Measurements from ENCODE around the gene TTI1.

TTI1 gene

GRCh38 chr20:37991908-37992307 is 41.3 kb downstream of the TTI1 start:
- DNase-seq: no peak
- Histone ChIP-seq H4K5ac (ENCODE audit: low read length) (no peak overlapping the region), H3K4me1 (ENCODE audit: control insufficient read depth, low read depth, low read length) (no peaks in the 10 kb centered on the region), H3K79me1 (ENCODE audit: low read length) (no peaks in the 10 kb centered on the region), H3K4me3 (ENCODE audit: low read length) (no peak overlapping the region), H3K27ac (ENCODE audit: low read depth, low read length) (no peak overlapping the region), H3K56ac (ENCODE audit: low read length) (no peak overlapping the region), H4K8ac (ENCODE audit: low read depth, low read length) (no peak overlapping the region), H2BK15ac (replicated peaks; ENCODE audit: low read depth) (no peak overlapping the region), H3K36me3 (ENCODE audit: control insufficient read depth, insufficient read depth, low read length) (peaks cover 4% of the 10 kb centered on the region), H2AK5ac (ENCODE audit: low read length) (no peak overlapping the region), H3K18ac (ENCODE audit: low read length) (no peak overlapping the region), H2BK5ac (ENCODE audit: low read length) (no peak overlapping the region), H2BK120ac (ENCODE audit: low read depth, low read length) (no peak overlapping the region), H3K79me2 (ENCODE audit: control insufficient read depth, insufficient read depth, low read length) (no peaks in the 10 kb centered on the region), H3K27me3 (ENCODE audit: insufficient read depth, low read length, poor library complexity) (no peaks in the 10 kb centered on the region), H3K23ac (ENCODE audit: low read length) (no peak overlapping the region), H3K4me2 (ENCODE audit: low read length) (no peak overlapping the region), H3K4ac (ENCODE audit: low read depth, low read length) (no peak overlapping the region), H3K9ac (ENCODE audit: low read length) (no peak overlapping the region)
- no CpG with 5 or more reads among the region's 4 CpGs for WGBS (ENCODE audit: extremely low coverage, insufficient coverage, low lambda C conversion rate)

DNA sequence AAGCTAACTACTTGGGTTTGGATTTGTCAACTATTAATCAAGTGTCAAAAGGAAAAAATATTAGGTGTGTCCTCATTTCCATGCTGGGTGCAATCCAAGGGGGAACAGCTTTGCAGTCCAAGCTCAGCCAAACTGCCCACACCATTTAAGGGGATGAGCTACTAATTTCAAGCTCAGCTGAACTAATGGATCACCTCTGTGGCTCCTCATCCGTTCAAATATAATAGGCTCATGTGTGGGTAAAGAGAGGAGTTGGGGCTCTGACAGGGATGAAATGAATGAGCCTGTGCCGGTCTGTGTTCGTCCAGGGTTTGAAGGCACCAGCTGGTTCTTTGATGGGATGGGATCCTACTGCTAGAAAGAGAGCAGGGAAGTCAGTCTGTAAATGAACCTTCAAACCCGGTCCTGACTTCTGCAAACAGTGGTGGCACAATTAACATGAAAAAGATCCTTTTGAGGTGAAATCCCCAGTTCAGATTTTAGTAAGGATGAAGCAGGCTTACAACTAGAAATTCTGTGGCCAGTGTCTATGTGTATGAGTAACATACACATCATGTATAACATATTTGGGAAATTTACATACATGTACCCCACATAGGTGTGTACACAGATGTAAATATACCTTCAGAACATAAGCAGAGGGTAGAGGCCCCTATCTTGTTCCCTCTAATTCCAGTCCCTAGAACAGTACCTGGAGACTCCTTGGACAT is 41.9 kb downstream of the TTI1 start:
- H3K36me3 ChIP-seq (ENCODE audit: control insufficient read depth, insufficient read depth, low read length): peaks cover 4% of the 10 kb centered on the region
- H3K4me1 ChIP-seq (ENCODE audit: control insufficient read depth, low read depth, low read length): no peaks in the 10 kb centered on the region

DNA sequence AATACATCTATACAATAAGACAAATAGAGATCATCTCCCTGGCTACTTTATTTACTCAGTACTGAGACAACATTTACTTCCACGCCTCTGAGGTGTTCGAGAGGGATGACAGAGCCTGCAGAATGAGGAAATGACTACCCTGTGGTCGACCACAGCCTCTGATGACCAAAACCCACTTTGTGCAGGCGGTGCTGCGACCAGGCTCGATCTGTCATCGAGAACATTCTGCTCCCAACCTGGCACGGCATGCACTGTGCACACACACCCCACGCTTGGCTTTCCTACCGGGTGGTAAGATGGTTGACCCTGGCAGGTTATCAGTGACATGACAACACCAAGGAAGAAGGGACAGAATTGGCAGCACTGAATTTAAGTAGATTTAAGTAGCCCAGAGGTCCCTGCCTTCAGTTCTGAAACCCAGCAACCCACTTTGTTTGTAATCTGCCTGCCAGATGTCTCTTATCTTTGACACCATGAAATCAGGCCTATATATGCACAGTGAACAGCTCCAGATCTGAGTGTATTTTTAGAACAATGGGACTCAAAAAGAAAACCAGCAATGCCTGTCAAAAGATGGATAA is 42.6 kb downstream of the TTI1 start:
- Histone ChIP-seq H3K36me3 (ENCODE audit: control insufficient read depth, insufficient read depth, low read length) (peaks cover 3% of the 10 kb centered on the region), H2BK120ac (ENCODE audit: low read depth, low read length) (no peak overlapping the region), H4K5ac (ENCODE audit: low read length) (no peak overlapping the region), H2BK5ac (ENCODE audit: low read length) (no peak overlapping the region), H3K9ac (ENCODE audit: low read length) (no peak overlapping the region), H3K4me2 (ENCODE audit: low read length) (no peak overlapping the region), H3K4me1 (ENCODE audit: control insufficient read depth, low read depth, low read length) (no peaks in the 10 kb centered on the region), H3K27ac (ENCODE audit: low read depth, low read length) (no peak overlapping the region), H4K8ac (ENCODE audit: low read depth, low read length) (no peak overlapping the region), H2BK15ac (replicated peaks; ENCODE audit: low read depth) (no peak overlapping the region), H3K4me3 (ENCODE audit: low read length) (no peak overlapping the region), H3K79me1 (ENCODE audit: low read length) (no peaks in the 10 kb centered on the region), H3K56ac (ENCODE audit: low read length) (no peak overlapping the region), H3K18ac (ENCODE audit: low read length) (no peak overlapping the region), H2AK5ac (ENCODE audit: low read length) (no peak overlapping the region), H3K79me2 (ENCODE audit: control insufficient read depth, insufficient read depth, low read length) (no peaks in the 10 kb centered on the region), H3K23ac (ENCODE audit: low read length) (no peak overlapping the region), H3K27me3 (ENCODE audit: insufficient read depth, low read length, poor library complexity) (no peaks in the 10 kb centered on the region), H3K4ac (ENCODE audit: low read depth, low read length) (no peak overlapping the region)
- DNase-seq: no peak
- WGBS (ENCODE audit: extremely low coverage, insufficient coverage, low lambda C conversion rate): no CpG with 5 or more reads among the region's 10 CpGs

More for the DNA sequence above, 41.9 kb downstream of the TTI1 start:
- H3K23ac ChIP-seq (ENCODE audit: low read length): no peak overlapping the region
- no peak overlapping the region for H2BK15ac ChIP-seq (replicated peaks; ENCODE audit: low read depth)
- no peak overlapping the region for H3K4me2 ChIP-seq (ENCODE audit: low read length)
- DNase-seq: no peak
- H3K4ac ChIP-seq (ENCODE audit: low read depth, low read length): no peak overlapping the region
- H3K79me1 ChIP-seq (ENCODE audit: low read length): no peaks in the 10 kb centered on the region
- no peak overlapping the region for H3K4me3 ChIP-seq (ENCODE audit: low read length)
- H3K27ac ChIP-seq (ENCODE audit: low read depth, low read length): no peak overlapping the region
- no peaks in the 10 kb centered on the region for H3K27me3 ChIP-seq (ENCODE audit: insufficient read depth, low read length, poor library complexity)
- no CpG with 5 or more reads among the region's 4 CpGs for WGBS (ENCODE audit: extremely low coverage, insufficient coverage, low lambda C conversion rate)
- H3K9ac ChIP-seq (ENCODE audit: low read length): no peak overlapping the region
- H2AK5ac ChIP-seq (ENCODE audit: low read length): no peak overlapping the region
- H4K5ac ChIP-seq (ENCODE audit: low read length): no peak overlapping the region
- H4K8ac ChIP-seq (ENCODE audit: low read depth, low read length): no peak overlapping the region
- H2BK120ac ChIP-seq (ENCODE audit: low read depth, low read length): no peak overlapping the region
- H3K18ac ChIP-seq (ENCODE audit: low read length): no peak overlapping the region
- H3K56ac ChIP-seq (ENCODE audit: low read length): no peak overlapping the region
- H2BK5ac ChIP-seq (ENCODE audit: low read length): no peak overlapping the region
- no peaks in the 10 kb centered on the region for H3K79me2 ChIP-seq (ENCODE audit: control insufficient read depth, insufficient read depth, low read length)

GRCh38 chr20:37989601-37990295 is 43.5 kb downstream of the TTI1 start:
- no peak overlapping the region for H3K9ac ChIP-seq (ENCODE audit: low read length)

GRCh38 chr20:37988306-37988954 is 44.8 kb downstream of the TTI1 start:
- Histone ChIP-seq H3K27me3 (ENCODE audit: insufficient read depth, low read length, poor library complexity) (no peaks in the 10 kb centered on the region), H3K27ac (ENCODE audit: low read depth, low read length) (no peak overlapping the region), H2BK120ac (ENCODE audit: low read depth, low read length) (no peak overlapping the region), H4K5ac (ENCODE audit: low read length) (no peak overlapping the region), H2BK5ac (ENCODE audit: low read length) (no peak overlapping the region), H3K18ac (ENCODE audit: low read length) (no peak overlapping the region), H2BK15ac (replicated peaks; ENCODE audit: low read depth) (no peak overlapping the region), H3K4me2 (ENCODE audit: low read length) (no peak overlapping the region), H3K79me1 (ENCODE audit: low read length) (no peaks in the 10 kb centered on the region), H3K79me2 (ENCODE audit: control insufficient read depth, insufficient read depth, low read length) (no peaks in the 10 kb centered on the region), H3K4ac (ENCODE audit: low read depth, low read length) (no peak overlapping the region), H3K4me1 (ENCODE audit: control insufficient read depth, low read depth, low read length) (no peaks in the 10 kb centered on the region), H4K8ac (ENCODE audit: low read depth, low read length) (no peak overlapping the region), H3K56ac (ENCODE audit: low read length) (no peak overlapping the region), H3K23ac (ENCODE audit: low read length) (no peak overlapping the region), H3K36me3 (ENCODE audit: control insufficient read depth, insufficient read depth, low read length) (peaks cover 3% of the 10 kb centered on the region), H3K9ac (ENCODE audit: low read length) (no peak overlapping the region), H2AK5ac (ENCODE audit: low read length) (no peak overlapping the region), H3K4me3 (ENCODE audit: low read length) (no peak overlapping the region)
- WGBS (ENCODE audit: extremely low coverage, insufficient coverage, low lambda C conversion rate): no CpG with 5 or more reads among the region's 5 CpGs
- DNase-seq: no peak

More at GRCh38 chr20:37989601-37990295, 43.5 kb downstream of the TTI1 start:
- no peak overlapping the region for H3K4ac ChIP-seq (ENCODE audit: low read depth, low read length)
- WGBS (ENCODE audit: extremely low coverage, insufficient coverage, low lambda C conversion rate): no CpG with 5 or more reads among the region's 7 CpGs
- no peak overlapping the region for H3K27ac ChIP-seq (ENCODE audit: low read depth, low read length)
- no peaks in the 10 kb centered on the region for H3K79me2 ChIP-seq (ENCODE audit: control insufficient read depth, insufficient read depth, low read length)
- no peak overlapping the region for H4K5ac ChIP-seq (ENCODE audit: low read length)
- H3K36me3 ChIP-seq (ENCODE audit: control insufficient read depth, insufficient read depth, low read length): peaks cover 3% of the 10 kb centered on the region
- H3K4me1 ChIP-seq (ENCODE audit: control insufficient read depth, low read depth, low read length): no peaks in the 10 kb centered on the region
- H2BK5ac ChIP-seq (ENCODE audit: low read length): no peak overlapping the region
- no peaks in the 10 kb centered on the region for H3K79me1 ChIP-seq (ENCODE audit: low read length)
- H2BK120ac ChIP-seq (ENCODE audit: low read depth, low read length): no peak overlapping the region
- H3K27me3 ChIP-seq (ENCODE audit: insufficient read depth, low read length, poor library complexity): no peaks in the 10 kb centered on the region
- DNase-seq: no peak
- H3K56ac ChIP-seq (ENCODE audit: low read length): no peak overlapping the region
- no peak overlapping the region for H3K23ac ChIP-seq (ENCODE audit: low read length)
- H2AK5ac ChIP-seq (ENCODE audit: low read length): no peak overlapping the region
- no peak overlapping the region for H2BK15ac ChIP-seq (replicated peaks; ENCODE audit: low read depth)
- no peak overlapping the region for H3K4me3 ChIP-seq (ENCODE audit: low read length)
- no peak overlapping the region for H3K4me2 ChIP-seq (ENCODE audit: low read length)
- no peak overlapping the region for H4K8ac ChIP-seq (ENCODE audit: low read depth, low read length)
- H3K18ac ChIP-seq (ENCODE audit: low read length): no peak overlapping the region
